Measurements from ENCODE around the gene IFIT1B. TPM values are rescaled to one million over a fixed set of nuclear protein-coding genes. Genes with fewer than 3 reads are reported as not detected.

IFIT1B gene
- total and polyA plus RNA-seq, 2 of the 8 experiments (the other 6 are each of a cell fraction or from before 2014, with no cell fraction given) = not detected

- TF ChIP-seq, protein P1, sequence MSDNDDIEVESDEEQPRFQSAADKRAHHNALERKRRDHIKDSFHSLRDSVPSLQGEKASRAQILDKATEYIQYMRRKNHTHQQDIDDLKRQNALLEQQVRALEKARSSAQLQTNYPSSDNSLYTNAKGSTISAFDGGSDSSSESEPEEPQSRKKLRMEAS (IDR thresholded peaks at IDR 0.05) = peak; percentile 78
- TF ChIP-seq PHF8 (conservative IDR thresholded peaks at IDR 0.05; ENCODE audit: low read depth, low read length) (0 out of 2 replicates have a peak, but pooled peaks have one; percentile 46), SUZ12 (IDR thresholded peaks at IDR 0.05; ENCODE audit: low read length) (peak; percentile 57; the same call in 1 of the 2 replicates), CTCF (IDR thresholded peaks at IDR 0.05; ENCODE audit: control extremely low read depth in 1 of 3, insufficient read depth in 1 of 3, low read depth in 1 of 3, low read length in 3 of 3) (no peak), YY1 (IDR thresholded peaks at IDR 0.05; ENCODE audit: low read depth, low read length) (peak; percentile 57; the same call in 1 of the 2 replicates), ASH2L (IDR thresholded peaks at IDR 0.05; ENCODE audit: low read length) (peak; percentile 79), RNF2 (IDR thresholded peaks at IDR 0.05; ENCODE audit: borderline replicate concordance, low read depth, low read length, missing control alignments, poor library complexity, severe bottlenecking) (no peak)
Observed at GRCh38 chr10:89414879-89415821, 37.3 kb downstream of the IFIT1B start (continued).

Measured in H1 (cell line).